ENCODE data around the gene GTF2H1. TPM values are rescaled to one million over a fixed set of nuclear protein-coding genes. Genes with fewer than 3 reads are reported as not detected.

The GTF2H1 gene
- total RNA-seq, 4 donors from 2014 or later: 33.5 to 77.4 (median 54.8) TPM

DNA sequence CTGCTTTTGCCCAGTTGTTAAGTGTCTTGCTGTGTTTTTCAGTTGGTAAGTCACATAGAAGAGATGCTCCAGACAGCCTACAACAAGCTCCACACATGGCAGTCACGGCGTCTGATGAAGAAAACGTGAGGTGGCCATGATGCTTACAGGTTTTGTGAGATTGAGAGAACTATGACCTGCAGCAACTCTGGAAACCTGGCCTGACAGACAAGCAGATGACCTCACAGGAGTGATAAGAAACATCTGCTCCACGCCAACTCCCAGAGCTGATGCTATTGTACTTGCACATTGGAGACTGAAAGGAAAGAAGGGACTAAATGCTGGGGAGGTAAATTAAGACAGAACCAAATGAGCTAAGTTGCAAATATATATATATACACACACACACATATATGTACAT, 43.4 kb downstream of the GTF2H1 start:
- Histone ChIP-seq H3K36me3 (peaks cover 0 to 76% (median 33%) of the 10 kb centered on the region in 3 donors), H3K9me3 (no peaks in the 10 kb centered on the region), H3K4me3 (no peak overlapping the region), H3K4me1 (no peaks in the 10 kb centered on the region), H3K27me3 (no peaks in the 10 kb centered on the region), H3K27ac (no peak overlapping the region)
- intact Hi-C loops (cut with DNase I): no loop called here
- no peak for DNase-seq
- TF ChIP-seq POLR2A (IDR thresholded peaks at IDR 0.05): no peak
- TF ChIP-seq, protein P1, sequence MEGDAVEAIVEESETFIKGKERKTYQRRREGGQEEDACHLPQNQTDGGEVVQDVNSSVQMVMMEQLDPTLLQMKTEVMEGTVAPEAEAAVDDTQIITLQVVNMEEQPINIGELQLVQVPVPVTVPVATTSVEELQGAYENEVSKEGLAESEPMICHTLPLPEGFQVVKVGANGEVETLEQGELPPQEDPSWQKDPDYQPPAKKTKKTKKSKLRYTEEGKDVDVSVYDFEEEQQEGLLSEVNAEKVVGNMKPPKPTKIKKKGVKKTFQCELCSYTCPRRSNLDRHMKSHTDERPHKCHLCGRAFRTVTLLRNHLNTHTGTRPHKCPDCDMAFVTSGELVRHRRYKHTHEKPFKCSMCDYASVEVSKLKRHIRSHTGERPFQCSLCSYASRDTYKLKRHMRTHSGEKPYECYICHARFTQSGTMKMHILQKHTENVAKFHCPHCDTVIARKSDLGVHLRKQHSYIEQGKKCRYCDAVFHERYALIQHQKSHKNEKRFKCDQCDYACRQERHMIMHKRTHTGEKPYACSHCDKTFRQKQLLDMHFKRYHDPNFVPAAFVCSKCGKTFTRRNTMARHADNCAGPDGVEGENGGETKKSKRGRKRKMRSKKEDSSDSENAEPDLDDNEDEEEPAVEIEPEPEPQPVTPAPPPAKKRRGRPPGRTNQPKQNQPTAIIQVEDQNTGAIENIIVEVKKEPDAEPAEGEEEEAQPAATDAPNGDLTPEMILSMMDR (IDR thresholded peaks at IDR 0.05): no peak
- 96 to 100% methylated on average over 2 of the region's 4 CpGs for WGBS, 2 donors

DNA sequence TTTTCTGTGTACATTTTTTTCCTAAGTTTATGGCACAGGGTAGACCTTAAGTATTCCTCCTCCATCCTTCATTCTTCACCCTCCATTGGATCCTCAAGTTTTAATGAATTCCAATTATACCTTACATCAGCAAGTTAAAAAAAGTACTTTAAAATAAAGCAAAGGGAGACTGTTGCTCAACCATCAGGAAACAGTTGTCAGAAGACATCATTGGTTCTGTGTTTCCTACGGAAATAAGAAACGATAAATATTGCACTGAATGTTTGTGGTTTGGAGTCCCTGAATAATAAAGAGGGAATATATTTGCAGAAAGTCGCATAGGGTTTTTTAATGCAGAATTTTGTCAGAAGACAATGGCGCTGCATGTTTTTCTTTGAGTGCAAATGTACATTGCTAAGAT, 43.9 kb downstream of the GTF2H1 start:
- WGBS, 2 donors: 69 to 74% methylated on average over 4 of the region's 4 CpGs
- intact Hi-C loops (cut with DNase I): no loop called here
- H3K36me3 ChIP-seq: peaks cover 0 to 71% (median 27%) of the 10 kb centered on the region in 3 donors
- DNase-seq: no peak
- H3K4me3 ChIP-seq: no peak overlapping the region
- no peaks in the 10 kb centered on the region for H3K27me3 ChIP-seq
- no peak overlapping the region for H3K27ac ChIP-seq
- TF ChIP-seq, protein P1 (IDR thresholded peaks at IDR 0.05): no peak
- H3K4me1 ChIP-seq: no peaks in the 10 kb centered on the region
- H3K9me3 ChIP-seq: no peaks in the 10 kb centered on the region

DNA sequence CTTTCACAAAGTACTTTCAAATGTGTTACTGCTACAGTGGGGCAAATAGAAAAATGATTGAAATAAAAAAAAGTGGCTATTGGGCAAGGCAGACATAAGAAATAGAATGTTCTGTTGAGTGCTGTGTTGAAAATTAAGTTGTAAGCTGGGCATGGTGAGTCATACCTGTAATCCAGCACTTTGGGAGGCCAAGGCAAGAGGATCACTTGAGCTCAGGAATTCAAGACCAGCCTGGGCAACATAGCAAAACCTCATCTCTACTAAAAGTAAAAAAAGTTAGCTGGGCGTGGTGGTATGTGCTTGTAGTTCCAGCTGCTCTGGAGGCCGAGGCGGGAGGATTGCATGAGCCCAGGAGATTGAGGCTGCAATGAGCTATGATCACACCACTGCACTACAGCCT, 45.1 kb downstream of the GTF2H1 start:
- 97 to 100% methylated on average over 1 to 3 of the region's 3 CpGs for WGBS, 2 donors
- Histone ChIP-seq H3K27me3 (no peaks in the 10 kb centered on the region), H3K27ac (no peak overlapping the region), H3K9me3 (no peaks in the 10 kb centered on the region), H3K4me3 (no peak overlapping the region), H3K4me1 (no peaks in the 10 kb centered on the region), H3K36me3 (peaks cover 0 to 59% (median 22%) of the 10 kb centered on the region in 3 donors)
- intact Hi-C loops (cut with DNase I): no loop called here
- no peak for TF ChIP-seq POLR2A (IDR thresholded peaks at IDR 0.05)
- TF ChIP-seq, protein P1 (IDR thresholded peaks at IDR 0.05): no peak
- DNase-seq: no peak

DNA sequence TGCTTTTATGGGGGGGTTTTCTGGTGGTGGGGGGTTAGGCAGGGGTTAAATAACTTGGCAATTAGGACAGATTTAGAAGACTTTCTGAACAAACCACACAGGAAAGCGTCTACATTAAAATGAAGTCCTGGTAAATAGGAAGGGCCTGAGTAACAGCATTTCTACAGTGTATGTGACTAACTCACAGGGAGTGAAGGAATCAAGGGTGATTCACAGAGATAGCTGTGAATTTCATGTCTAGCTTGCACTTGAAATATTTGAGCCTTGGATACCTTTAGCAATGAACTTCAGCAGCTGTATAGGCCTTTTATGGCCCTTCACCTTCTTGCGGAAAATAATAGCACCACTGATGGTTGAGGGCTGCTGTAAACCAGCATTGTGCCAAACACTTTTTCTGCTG, 45.9 kb downstream of the GTF2H1 start:
- 73 to 87% methylated on average over 2 of the region's 2 CpGs for WGBS, 2 donors
- Histone ChIP-seq H3K4me1 (no peaks in the 10 kb centered on the region), H3K36me3 (peaks cover 0 to 52% (median 18%) of the 10 kb centered on the region in 3 donors), H3K9me3 (no peaks in the 10 kb centered on the region), H3K27ac (no peak overlapping the region), H3K27me3 (no peaks in the 10 kb centered on the region), H3K4me3 (no peak overlapping the region)
- intact Hi-C loops (cut with DNase I): no loop called here
- TF ChIP-seq, protein P1 (IDR thresholded peaks at IDR 0.05): no peak
- no peak for TF ChIP-seq POLR2A (IDR thresholded peaks at IDR 0.05)
- no peak for DNase-seq

DNA sequence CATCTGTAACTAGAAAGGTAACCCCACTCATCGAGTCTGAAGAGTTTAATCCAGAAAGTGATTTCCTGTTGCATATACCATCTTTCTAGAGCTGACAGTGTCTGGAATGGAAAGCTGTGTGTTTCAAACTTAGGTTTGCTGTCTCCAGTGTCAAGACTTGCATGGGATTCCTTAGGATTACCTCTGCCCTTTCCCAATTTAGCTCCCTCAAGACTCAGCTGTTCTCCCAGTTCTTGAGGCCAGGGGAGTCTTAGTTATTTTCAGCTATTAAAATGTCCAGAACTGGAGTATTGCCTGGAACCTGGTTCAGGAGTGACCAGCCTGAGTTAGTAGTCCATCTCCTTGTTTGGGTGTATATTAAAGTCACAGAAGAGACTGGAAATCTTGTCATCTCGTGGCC, 47.0 kb downstream of the GTF2H1 start:
- no peak overlapping the region for H3K27ac ChIP-seq
- H3K4me3 ChIP-seq: no peak overlapping the region
- no peak for TF ChIP-seq POLR2A (IDR thresholded peaks at IDR 0.05)
- TF ChIP-seq, protein P1 (IDR thresholded peaks at IDR 0.05): no peak
- H3K36me3 ChIP-seq: peaks cover 0 to 40% (median 13%) of the 10 kb centered on the region in 3 donors
- 63 to 68% methylated on average over 2 of the region's 2 CpGs for WGBS, 2 donors
- intact Hi-C loops (cut with DNase I): no loop called here
- H3K4me1 ChIP-seq: no peaks in the 10 kb centered on the region
- H3K27me3 ChIP-seq: no peaks in the 10 kb centered on the region
- no peak for DNase-seq
- H3K9me3 ChIP-seq: no peaks in the 10 kb centered on the region

Data from esophagus squamous epithelium (tissue), 5 donors.